PFSK-1 (cell line): Measurements from ENCODE around the gene PCSK6.

Source experiments
- FOXP2 ChIP-seq: optimal IDR thresholded peaks from 2 replicates; pipeline ENCODE3; 2011; ENCODE audit warnings: borderline replicate concordance, control low read depth, inconsistent platforms; ENCODE audit not compliant: insufficient read depth; ENCODE audit errors: extremely low read length, extremely low read depth
- POLR2AphosphoS5 ChIP-seq: IDR thresholded peaks from 2 replicates; pipeline ENCODE4 v1.6.1; 2012; ENCODE audit warnings: low read depth, mild to moderate bottlenecking, control low read depth, low read length, moderate library complexity
- REST ChIP-seq, 2 experiments: IDR thresholded peaks; 2 replicates each; pipeline versions ENCODE4 v1.6.1 to v1.8.0; 2011 to 2012; ENCODE audit warnings: low read depth in 2 of 2, low read length in 2 of 2, control low read depth in 1 of 2, inconsistent platforms in 1 of 2, mild to moderate bottlenecking in 1 of 2, moderate library complexity in 1 of 2; ENCODE audit not compliant: insufficient read depth in 1 of 2
- SIN3A ChIP-seq: IDR thresholded peaks from 2 replicates; pipeline ENCODE4 v1.6.1; 2012; ENCODE audit warnings: mild to moderate bottlenecking, low read length, moderate library complexity, borderline replicate concordance; ENCODE audit not compliant: insufficient read depth
- TAF1 ChIP-seq: IDR thresholded peaks from 2 replicates; pipeline ENCODE4 v1.6.1; 2012; ENCODE audit warnings: low read length, control low read depth, borderline replicate concordance; ENCODE audit not compliant: insufficient read depth

Gene PCSK6

GRCh38 chr15:101488300-101489164, 975 bp downstream of the PCSK6 start:
- TF ChIP-seq REST (IDR thresholded peaks at IDR 0.05; ENCODE audit: insufficient read depth in 1 of 2, low read depth in 2 of 2, low read length in 2 of 2), result no peak
- TF ChIP-seq SIN3A, result no peak
- TF ChIP-seq FOXP2, result no peak
- TF ChIP-seq TAF1, result no peak
- TF ChIP-seq POLR2AphosphoS5, result no peak

GRCh38 chr15:101486696-101487459, 2.6 kb downstream of the PCSK6 start:
- TF ChIP-seq TAF1 (no peak), FOXP2 (no peak), POLR2AphosphoS5 (no peak), REST (IDR thresholded peaks at IDR 0.05; ENCODE audit: insufficient read depth in 1 of 2, low read depth in 2 of 2, low read length in 2 of 2) (no peak), SIN3A (no peak)

- TF ChIP-seq REST (IDR thresholded peaks at IDR 0.05; ENCODE audit: insufficient read depth in 1 of 2, low read depth in 2 of 2, low read length in 2 of 2) (no peak), FOXP2 (no peak), SIN3A (no peak), TAF1 (no peak), POLR2AphosphoS5 (no peak)
Measured at GRCh38 chr15:101483462-101483861, 6.0 kb downstream of the PCSK6 start.

GRCh38 chr15:101482526-101483371, 6.8 kb downstream of the PCSK6 start:
- TF ChIP-seq FOXP2, result no peak
- TF ChIP-seq REST (IDR thresholded peaks at IDR 0.05; ENCODE audit: insufficient read depth in 1 of 2, low read depth in 2 of 2, low read length in 2 of 2), result no peak
- TF ChIP-seq TAF1, result no peak
- no peak for TF ChIP-seq POLR2AphosphoS5
- no peak for TF ChIP-seq SIN3A
